K562 treated with DMSO at 1 percent for 24 hours (cell line): ENCODE measurements around the gene TTC5. TPM values are rescaled to one million over a fixed set of nuclear protein-coding genes. Genes with fewer than 3 reads are reported as not detected.

ENCODE experiments used
- total RNA-seq: library from RNA; unstranded; fragments of 300-600 nt; gene quantifications from 2 replicates; pipeline ENCODE4 v1.2.3, GENCODE V29; 2022; ENCODE audit warnings: low read depth; ENCODE audit not compliant: insufficient read depth

The TTC5 gene
- 4.7 and 9.8 TPM in 2 replicates for total RNA-seq

GRCh38 chr14:20305265-20306078 lies at the start of gene TTC5:
Gene TTC5, minus strand, starts transcription at chr14:20305951. Its CDS starts 14 bp downstream, at chr14:20305937.

GRCh38 chr14:20343092-20343861 lies 37.5 kb upstream of the TTC5 start, which contains the start of gene PARP2:
Gene PARP2, plus strand, starts transcription at chr14:20343635. Its CDS starts 7 bp downstream, at chr14:20343642.

GRCh38 chr14:20332788-20333493 lies 27.2 kb upstream of the TTC5 start, which contains the start of gene CCNB1IP1:
Gene CCNB1IP1, minus strand, starts transcription at chr14:20333279. Its CDS starts 16,756 bp downstream, at chr14:20316523.

Other genes with a start within 250 kb of the TTC5 start
- not detected in 2 replicates for gene OR4L1, start 245.9 kb downstream of the TTC5 start, total RNA-seq
- not detected in 2 replicates for gene OR4K17, start 195.2 kb downstream of the TTC5 start, total RNA-seq
- not detected in 2 replicates for gene OR4N5, start 167.1 kb downstream of the TTC5 start, total RNA-seq
- not detected in 2 replicates for gene OR11G2, start 115.1 kb downstream of the TTC5 start, total RNA-seq
- gene OR11H6, start 82.2 kb downstream of the TTC5 start, total RNA-seq: not detected in 2 replicates
- not detected in 2 replicates for gene OR11H7, start 77.0 kb downstream of the TTC5 start, total RNA-seq
- not detected in 2 replicates for gene OR11H4, start 66.7 kb downstream of the TTC5 start, total RNA-seq
- gene CCNB1IP1, start 27.3 kb upstream of the TTC5 start, total RNA-seq: 63.5 and 64.1 TPM in 2 replicates
- gene PARP2, start 37.7 kb upstream of the TTC5 start, total RNA-seq: 22.0 and 25.2 TPM in 2 replicates
- 14.2 and 17.7 TPM in 2 replicates for gene TEP1, start 107.5 kb upstream of the TTC5 start, total RNA-seq
- 0.07 TPM in 1 of 2 replicates, not detected in the other for gene KLHL33, start 130.2 kb upstream of the TTC5 start, total RNA-seq
- gene OSGEP, start 148.9 kb upstream of the TTC5 start, total RNA-seq: 47.4 and 50.6 TPM in 2 replicates
- 110 and 122 TPM in 2 replicates for gene APEX1, start 149.3 kb upstream of the TTC5 start, total RNA-seq
- 29.3 and 34.6 TPM in 2 replicates for gene PIP4P1, start 155.5 kb upstream of the TTC5 start, total RNA-seq
- gene PNP, start 163.5 kb upstream of the TTC5 start, total RNA-seq: 67.6 and 79.5 TPM in 2 replicates
- not detected in 2 replicates for gene RNASE10, start 199.6 kb upstream of the TTC5 start, total RNA-seq